Activated T-cell treated with anti-CD3 and anti-CD28 coated beads for 4 hours (primary cell): ENCODE data around the gene TTC7B.

Source experiments
- DNase-seq: peaks from one replicate; pipeline ENCODE4 v3.0.0-alpha.2; 2020

The TTC7B gene

DNA sequence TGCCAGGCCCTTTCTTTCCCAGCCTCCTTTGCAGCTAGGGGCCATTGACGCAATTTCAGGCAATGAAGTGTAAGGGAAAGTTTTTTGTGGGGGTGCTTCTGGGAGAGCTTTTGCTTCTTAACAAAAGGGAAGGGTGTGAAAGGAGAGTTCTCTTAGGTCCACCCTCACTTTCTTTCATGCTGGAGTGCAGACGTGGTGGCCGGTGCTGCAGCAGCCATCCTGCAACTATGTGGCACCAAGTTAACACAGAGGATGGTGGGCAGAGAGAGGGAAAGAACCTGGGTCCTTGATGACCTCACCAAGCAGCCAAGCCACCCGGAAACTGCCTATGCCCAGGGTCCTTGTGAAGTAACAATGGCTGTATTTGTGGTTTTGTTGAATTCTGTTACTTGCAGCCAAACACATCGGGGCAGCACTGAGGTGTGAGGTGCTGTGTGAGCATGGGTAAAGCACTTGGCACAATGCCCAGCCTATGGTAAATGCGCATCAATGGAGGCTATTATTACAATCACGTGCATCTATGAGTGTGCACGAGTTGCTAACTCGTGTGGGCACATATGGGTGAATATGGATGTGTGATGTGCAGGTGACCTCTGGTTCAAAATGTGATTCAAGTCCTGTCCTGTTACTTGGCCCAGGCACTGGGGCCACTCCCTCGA is 296.8 kb downstream of the TTC7B start:
- no peak for DNase-seq

DNA sequence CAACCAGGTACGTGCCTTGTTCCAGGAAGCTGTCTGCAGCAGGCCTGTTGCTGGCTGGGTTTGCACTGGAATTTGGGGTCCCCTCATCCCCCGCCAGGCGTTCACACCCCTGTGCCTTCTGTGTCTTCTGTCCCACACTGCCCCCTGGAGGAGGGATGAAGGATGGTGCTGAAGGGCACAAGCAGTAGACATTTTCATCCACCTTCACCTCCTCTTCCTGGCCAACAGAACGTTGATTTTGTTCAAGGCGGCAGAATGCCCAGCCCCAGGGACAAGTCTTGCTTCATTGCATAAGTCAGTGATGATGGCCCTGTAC is 297.3 kb downstream of the TTC7B start:
- peak; percentile 31 for DNase-seq

DNA sequence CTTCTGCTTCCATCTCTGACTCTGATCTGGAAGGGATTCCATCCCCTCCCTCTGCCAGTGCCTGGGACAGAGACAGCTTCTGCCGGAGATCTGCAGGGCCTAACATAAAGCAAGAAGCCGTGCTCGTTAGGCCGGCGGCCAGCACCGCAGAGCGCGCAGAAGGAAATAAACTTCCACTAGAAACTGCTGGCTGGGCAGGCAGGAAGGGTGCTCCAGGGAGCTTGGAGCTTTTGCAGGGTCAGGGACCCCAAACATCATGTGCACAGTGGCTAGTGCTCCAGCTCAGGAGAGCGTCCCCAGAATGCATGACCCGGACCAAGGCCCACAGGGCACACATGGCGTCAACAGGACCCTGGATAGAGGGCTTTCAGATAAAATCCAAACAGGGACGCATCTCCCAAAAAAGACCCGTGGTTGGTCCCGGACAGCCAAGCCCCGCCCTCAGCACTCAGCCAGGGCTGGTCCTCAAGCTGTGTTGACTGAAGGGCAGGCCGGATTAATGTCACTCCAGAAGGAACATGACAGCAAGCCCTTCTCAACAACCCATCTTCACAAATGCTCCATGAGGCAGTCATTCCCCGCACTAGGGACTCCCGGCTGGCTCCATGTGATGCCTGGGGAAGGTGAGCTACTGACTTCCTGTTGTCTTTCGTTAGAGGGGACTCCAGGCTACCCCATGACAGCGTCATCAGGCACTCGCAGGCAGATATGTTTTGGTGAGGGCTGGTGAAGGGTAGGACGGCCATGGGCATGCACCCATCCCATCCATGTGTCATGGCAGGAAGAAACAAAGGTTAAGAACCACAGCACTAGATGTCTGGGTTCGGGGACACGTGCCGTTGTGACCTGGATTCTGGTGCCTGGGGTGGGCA is 297.9 kb downstream of the TTC7B start:
- DNase-seq: no peak

DNA sequence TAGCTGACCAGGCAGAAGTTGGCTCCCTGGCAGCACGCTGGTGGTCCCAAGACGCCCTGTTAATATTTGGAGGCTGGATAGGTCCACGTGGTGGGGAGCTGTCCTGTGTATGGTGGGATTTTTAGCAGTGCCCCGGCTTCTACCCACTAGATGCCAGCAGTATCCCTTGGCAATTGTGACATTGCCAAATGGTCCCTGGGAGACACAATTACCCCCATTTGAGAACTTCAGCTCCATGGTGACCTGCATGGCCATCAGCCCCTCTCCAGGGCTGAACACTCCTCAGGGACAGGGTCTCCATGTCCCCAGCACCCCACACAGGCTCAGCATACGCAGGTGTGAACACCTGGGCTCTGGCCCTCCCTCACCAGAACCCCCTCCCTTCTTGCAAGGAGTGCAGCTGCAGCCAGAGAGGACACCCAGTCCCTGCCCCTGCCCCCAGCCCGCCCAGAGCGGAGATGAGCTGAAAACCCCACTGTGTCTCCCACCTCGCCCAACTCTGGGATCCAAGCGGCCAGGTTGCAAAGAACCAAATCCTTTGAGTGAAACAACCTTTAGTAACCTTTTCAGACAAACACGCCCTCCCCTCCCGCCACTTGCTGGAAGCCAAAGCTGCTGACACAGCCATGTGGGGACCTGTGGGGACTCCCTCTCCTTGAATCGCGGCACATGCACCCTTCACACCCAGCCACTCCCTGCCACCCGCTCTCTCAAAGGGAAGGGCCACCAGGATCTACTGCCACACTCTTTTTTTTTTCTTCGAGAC is 299.0 kb downstream of the TTC7B start:
- no peak for DNase-seq

DNA sequence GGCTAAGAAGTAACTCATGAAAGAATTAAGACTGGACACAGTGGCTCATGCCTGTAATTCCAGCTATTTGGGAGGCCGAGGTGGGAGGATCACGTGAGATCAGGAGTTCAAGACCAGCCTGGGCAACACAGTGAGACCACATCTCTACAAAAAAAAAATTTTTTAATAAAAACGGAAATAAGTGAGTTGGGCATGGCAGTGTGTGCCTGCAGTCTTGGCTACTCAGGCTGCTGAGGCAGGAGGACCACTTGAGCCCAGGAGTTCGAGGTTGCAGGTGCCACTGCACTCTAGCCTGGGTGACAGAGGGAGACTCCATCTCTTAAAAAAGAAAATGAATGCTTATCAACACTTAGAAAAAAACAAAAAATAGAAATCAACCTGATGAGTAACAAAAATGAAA is 301.7 kb downstream of the TTC7B start:
- no peak for DNase-seq

DNA sequence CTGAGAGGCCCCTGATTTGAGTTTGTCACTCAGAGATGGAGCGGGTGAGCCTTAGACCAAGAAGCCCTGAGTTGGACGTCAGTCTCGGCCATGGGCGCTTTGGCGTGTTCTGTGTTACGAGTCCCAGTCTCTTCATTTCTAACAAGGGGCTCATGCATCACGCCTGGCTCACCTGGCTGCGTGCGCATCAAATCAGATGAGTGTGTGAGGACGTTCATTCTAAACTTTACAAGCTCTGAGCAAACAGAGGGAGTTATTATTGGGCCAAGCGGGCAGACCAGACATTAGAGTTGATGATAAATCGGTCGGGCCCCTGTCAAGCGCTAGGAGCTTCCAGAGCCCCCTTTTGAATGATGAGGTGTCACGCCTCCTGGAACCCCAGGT is 302.2 kb downstream of the TTC7B start:
- DNase-seq: no peak

DNA sequence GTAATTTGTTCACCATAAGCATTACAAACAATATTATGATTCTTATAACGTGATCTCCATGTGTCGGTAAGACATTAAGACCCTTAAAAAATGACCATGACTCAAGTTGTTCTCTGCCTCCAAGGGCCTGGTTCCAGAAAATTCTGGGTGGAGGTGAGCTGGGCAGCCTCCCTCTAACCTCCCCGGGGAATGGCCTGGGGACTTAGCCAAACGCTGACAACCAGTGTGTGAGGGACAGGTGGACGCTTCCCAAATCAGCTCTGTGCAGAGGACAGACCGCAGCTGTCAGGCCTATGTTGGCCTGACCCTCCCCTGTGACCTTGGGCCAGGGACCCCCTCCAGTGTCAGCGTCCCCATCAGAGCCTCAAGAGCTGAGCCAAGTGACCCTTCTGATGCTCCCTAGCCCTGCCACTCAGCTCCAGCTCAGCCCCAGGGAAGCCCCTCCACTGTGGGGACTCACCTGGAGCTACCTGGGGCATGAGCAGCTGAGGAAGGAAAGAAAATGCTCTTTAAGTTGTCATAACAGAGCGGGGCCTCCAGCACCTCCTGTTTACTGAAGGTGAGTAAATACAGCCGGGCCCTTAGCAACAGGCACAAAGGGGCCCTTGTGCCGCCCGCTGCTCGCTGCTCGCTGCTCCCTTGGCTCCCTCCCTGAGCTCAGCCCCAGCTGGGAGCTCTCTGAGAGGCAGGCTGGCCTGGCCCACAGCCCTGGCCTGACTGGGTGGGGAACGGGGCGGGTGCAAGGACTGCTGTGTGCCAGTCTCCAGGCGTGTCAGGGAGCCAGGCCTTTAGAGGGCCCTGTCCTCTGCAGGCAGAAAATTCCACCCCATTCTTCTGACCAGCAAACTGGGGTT is 302.8 kb downstream of the TTC7B start:
- DNase-seq: no peak

DNA sequence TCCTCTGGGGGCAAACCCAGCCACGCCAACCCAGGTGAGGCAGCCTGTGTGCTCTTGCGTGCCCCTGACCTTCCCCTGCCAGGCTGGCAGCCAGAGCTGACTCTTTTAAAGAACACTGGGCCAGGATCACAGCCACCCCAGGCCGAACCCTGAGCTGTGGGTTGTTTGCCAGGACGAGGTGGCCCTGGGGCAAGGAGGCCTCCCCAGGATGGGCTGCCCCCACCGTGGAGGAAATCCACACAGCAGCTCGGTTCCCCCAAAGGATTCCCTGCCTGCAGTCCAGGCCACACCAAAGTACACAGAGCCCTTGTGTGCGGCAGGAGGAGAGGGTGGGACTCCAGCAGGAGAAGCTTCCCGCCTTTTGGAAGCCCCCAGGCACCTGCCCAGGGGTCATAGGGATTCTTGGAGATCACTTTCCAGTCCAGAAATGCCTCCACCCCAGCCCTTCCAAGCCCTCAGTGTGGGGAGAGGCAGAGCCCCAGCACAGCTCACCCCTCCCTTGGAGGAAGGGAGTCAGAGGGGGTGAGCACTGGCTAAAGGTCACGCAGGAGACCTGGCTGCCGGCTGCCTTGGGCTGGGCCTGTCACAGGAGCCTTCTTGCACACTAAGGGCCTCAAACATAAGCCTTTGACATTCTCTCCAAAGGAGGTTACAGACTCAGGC is 303.8 kb downstream of the TTC7B start:
- no peak for DNase-seq

DNA sequence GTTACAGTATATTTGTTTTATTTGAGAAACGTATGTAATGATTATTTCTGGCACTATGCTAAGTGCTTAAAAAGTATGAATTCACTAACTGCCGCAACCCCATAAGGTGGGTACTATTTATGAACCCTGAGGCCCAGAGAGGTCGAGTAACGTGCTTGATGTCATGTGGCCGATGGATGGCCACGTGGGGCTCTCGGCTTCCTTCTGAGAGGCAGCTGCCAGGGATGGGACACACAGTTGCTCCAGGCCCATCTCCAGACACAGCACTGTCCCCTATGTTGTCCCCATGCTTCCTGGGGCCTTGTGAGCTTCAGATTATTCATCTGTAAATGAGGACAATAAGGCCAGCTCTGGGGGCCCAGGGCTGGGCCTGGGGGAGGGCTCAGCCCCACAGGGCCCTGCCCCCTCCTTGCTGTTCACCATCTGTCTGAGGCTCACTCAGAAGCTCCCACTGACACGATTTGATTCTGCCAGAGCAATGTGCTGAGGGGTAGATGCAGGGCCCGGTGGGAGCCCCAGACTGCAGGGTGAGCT is 304.4 kb downstream of the TTC7B start:
- DNase-seq: no peak

DNA sequence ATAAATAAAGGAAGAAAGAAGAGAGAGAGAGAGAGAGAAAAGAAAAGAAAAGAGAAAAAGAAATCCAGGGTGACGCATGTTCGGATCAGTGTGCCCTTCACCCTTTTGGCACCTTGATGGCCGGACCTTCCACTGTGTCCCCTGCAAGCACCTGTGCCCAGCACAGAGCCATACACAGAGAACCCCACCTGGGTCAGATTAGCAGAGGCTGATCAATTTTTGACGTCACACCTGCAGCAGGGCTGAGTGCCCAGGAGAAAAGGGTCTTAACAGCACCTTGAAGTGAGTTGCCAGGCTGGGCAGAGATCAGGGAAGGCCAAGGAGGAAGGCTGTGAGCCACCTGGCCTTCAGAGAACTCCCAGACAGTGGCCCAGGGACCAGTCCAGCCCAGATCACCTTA is 305.0 kb downstream of the TTC7B start:
- no peak for DNase-seq

DNA sequence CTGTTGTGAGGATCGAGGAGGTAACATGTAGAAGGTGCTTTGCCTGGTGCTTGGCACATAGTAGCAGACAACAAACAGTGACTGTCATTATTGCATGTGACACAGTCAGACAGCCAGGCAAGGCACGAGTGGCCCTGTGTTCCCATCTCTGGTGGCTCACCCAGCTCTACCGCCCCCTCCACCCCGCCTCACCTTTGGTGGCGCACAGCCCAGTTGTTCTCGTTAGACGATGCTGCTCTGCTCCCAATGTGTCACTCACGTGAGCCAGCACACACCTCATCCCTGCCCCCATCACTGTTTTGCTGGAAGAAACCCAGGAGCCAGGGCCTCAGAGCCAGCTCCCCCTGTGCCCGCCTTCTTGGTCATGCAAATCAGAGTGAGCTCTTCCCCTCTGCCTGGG is 306.1 kb downstream of the TTC7B start:
- no peak for DNase-seq

DNA sequence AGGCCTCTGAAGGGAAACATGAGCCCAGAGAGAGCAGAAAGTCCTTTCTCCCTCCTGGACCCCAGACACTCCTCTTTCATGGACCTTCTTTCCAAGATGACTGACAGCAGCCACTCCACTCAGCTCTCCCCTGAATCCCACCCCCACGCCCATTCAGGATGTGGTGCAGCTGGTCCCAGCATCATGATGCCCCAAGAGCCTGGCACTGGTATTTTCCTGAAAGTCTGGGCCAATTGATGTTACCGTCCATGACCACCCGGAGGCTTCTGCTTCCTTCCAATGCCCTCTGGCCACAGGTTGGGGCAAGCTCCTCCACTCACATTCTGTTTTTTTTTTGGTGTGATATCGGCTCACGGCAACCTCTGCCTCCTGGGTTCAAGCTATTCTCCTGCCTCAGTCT is 306.8 kb downstream of the TTC7B start:
- DNase-seq: no peak

DNA sequence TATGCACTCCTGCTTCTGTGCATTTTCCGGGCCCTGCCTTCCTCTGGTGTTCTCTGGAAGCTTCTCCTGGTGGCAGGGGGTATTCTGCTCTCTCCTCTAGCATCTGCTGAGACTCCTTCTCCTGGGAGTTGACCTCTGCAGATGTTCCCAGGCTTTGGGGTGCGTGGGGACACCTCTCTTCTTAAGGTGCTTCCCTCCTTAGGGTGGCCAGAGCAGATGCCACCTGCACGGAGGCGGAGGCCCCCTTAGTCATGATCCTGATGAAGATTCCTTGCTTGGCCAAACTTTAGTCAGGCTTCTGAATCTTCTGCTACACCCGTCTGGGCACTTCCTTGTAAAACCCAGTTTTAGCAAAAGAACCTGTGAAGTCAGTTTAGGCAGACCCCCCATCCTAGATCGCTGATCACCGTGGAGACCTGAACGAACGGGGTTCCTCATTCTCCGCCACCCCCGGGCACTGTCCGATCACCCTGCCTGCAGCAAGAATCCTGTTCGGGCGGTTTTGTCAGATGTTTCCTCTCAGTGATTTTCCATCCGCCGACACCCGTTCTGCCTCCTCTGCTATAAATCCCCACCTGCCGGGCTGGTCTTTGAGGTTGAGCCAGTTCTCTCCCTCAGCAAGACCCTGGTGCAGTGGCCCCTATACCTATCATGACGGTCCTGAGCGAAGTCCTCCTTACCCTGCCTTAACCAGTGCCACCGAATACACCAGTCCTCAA is 307.5 kb downstream of the TTC7B start:
- DNase-seq: no peak

DNA sequence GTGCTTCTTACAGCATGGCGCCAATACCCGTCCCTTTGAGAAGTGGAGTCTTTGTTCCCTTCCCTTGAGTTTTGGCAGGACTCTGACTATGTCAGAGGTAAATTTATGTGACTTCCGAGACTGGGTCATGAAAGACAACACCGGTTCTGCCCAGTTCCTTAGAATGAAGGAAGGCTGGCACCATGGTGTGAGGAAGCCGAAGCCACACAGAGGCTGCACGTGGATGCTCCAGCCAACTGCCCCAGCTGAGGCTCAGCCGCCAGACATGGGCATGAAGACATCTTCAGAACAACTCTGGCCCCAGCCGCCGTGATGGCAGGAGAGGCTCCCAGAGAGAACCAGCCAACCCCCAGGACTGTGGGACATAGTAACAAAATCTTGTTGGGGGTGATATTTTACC is 308.2 kb downstream of the TTC7B start:
- DNase-seq: no peak

DNA sequence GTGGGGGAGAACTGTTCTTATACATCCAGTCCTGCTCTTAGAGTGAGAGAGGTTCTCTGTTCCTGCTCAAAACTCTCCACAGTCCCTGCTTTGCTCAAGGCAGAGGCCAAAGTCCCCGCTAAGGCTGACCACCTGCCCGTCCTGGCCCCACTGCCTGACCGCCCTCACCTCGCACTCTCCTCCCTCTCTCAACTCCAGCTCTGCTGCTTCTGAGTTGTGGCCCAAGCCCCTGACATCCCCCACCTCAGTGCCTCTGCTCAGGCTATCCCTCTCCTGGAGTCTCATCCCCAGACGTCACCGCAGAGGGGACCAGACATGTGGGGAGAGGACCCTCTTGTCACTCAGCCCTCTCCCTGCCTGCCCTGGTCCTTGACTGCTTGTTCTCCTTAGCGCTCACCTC is 308.8 kb downstream of the TTC7B start:
- no peak for DNase-seq

DNA sequence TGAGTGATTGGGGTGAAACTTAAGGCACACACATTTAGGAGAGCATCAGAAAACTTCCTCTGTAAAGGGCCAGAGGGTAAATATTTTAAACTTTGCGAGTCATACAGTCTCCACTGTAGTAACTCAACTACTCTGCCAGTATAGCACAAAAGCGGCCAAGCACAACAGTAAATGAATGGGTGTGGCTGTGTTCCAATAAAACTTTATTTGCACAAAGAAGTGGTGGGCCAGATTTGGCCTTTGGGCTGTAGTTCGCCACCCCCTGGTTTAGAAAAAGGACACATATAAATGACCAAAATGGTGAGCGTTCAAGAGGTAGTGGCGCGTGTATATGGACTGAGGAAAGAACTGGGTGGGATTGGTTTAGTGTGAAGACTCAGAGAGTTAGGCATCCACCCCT is 309.5 kb downstream of the TTC7B start:
- no peak for DNase-seq

DNA sequence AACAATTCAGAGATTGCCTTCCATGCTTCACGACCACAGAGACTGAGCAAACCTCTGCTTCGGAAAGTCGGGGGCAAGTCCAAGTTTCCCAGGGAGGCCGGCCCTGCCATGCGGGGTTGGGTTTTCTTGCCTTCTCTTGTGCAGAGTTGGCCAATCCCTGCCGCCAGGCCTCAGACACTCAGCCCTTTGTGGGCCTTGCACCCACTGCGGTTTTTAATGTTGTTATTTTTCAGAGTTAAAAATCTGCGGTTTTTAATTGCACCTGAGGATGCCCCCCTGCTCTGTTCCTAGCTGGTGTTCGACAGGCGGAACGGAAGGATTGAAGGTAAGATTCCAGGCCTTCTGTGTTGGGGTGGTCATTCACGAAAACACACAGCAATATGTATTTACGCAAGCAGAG is 310.7 kb downstream of the TTC7B start:
- DNase-seq: no peak

DNA sequence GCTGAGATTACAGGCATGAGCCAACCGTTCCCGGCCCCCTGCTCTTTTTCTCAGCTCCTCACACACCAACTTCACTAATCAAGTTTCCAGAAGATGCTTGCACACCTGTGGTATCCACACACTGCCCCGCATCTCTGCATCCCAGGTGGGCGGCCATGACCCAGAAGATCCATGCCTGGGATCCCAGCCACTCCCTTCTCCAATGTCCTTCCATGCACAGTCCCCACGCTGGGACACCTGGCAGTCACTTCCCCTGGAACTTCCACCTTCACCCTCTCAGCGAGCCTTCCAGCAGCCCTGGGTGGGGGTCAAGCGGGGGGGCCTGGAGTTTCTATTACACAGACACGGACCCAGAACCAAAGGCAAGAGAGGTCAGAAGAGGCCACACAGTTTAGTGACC is 311.6 kb downstream of the TTC7B start:
- no peak for DNase-seq

DNA sequence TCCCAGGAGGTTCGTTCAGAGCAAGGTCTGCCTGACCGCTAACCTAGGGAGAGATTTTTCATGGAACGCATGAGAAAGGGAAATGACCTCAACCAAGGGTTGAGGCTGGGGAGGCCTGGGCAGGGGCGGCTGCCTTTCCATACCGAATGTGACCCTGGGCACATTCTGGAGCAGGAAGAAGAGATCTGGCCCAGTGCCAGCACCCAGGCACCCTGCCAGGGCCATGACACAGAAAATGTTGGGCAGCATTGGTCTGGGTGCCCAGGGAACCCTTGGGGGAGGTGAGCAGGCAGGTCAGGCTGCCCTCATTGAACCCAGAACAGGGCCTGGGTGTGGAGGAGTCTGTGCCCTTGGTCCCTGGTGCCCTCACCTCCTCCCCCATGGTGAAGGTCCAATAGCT is 312.6 kb downstream of the TTC7B start:
- no peak for DNase-seq

DNA sequence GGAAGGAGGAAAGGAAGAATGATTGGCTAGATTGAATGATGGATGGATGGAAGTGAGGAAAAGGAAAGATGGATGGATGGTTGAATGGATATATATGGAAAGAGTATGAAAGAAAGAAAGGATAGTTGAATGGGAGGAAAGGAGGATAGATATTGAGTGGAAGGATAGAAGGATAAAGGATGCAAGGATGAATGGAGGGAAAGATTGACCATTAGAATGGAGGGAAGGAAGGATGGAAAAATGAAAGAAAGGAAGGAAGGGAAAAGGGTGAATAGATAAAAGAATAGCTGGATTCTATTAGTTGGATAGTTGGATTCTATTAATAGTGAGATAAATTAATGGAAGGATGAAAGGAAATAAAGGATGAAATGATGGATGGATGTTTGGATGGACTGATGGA is 313.5 kb downstream of the TTC7B start:
- DNase-seq: no peak

DNA sequence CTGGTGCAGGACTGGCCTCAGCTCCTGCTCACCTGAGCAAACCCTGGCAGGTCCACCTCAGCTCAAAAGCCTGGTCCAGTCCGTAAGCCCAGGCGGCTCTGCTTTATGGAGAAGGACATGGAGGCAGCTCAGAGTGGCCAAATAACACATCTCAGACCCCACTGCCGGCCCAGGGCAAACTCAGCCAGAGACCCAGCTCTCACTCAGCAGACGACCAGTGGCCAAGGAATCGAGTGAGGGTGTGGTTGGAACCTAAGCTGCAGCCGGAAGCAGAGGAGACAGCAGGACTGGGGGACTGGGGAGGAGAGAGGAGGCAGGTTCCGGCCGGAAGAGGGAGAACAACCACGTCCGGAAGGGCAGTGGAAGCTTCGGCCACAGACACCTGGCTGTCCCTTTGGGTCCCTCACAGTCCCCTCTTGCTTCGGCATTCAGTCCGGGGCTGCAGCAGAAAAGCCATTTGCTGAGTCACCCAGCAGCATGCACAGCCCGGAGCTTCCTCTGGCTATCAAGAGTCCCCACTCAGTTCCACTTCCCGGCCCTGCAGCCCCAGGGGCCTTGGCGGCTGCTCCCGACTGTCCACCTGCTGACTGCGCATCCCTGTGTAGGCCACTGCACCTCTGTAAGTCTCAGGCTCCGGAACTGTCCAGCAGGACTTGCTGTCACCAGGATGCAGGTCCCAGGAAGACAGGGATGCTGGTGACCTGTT is 315.4 kb downstream of the TTC7B start:
- no peak for DNase-seq
